ENCODE measurements around the gene NOC4L.

Gene NOC4L

DNA sequence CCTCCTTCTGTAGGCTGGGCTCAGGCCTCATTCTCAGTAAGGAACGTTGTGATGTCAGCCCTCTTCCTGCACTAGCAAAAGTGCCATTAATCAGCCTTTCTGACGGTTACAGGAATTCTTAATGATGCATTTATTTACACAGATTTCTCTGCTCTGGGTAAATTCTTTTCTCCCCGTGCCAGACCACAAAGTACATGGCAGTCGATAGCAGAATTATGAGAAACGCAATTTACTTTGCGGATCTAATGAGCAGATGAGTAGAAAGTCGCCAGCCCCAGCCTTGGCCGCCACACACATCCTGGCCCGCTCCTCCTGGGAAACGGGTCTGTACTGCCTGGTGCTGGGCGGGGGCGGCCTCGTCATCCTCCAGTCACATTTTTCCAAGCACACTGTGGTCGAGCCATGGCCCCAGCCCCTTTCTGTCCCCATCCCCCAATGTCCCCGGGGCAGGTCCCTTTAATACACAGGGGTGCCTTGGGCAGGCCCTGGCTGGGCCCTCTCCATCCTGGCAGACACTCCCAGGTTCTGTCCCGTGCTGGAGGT lies 25.9 kb downstream of the NOC4L start:
- no peak overlapping the region for H3K27ac Mint-ChIP-seq
- intact Hi-C loops (cut with micrococcal nuclease) = no loop called here
- H3K4me1 Mint-ChIP-seq (ENCODE audit: low read depth) = no peaks in the 10 kb centered on the region
- peaks cover 18% of the 10 kb centered on the region for H3K9me3 Mint-ChIP-seq
- no peak overlapping the region for H3K4me3 Mint-ChIP-seq
- H3K36me3 Mint-ChIP-seq (ENCODE audit: low read depth) = no peaks in the 10 kb centered on the region
- peaks cover 58% of the 10 kb centered on the region for H3K27me3 Mint-ChIP-seq

GRCh38 chr12:132170637-132171292 lies 26.5 kb downstream of the NOC4L start:
- Mint-ChIP-seq H3K4me1 (ENCODE audit: low read depth) (no peaks in the 10 kb centered on the region), H3K27ac (no peak overlapping the region), H3K36me3 (ENCODE audit: low read depth) (no peaks in the 10 kb centered on the region), H3K9me3 (peaks cover 17% of the 10 kb centered on the region), H3K27me3 (peaks cover 58% of the 10 kb centered on the region), H3K4me3 (no peak overlapping the region)
- intact Hi-C loops (cut with micrococcal nuclease) = no loop called here

- Mint-ChIP-seq H3K4me3 (no peak overlapping the region), H3K27me3 (peaks cover 58% of the 10 kb centered on the region), H3K27ac (no peak overlapping the region), H3K9me3 (peaks cover 10% of the 10 kb centered on the region), H3K4me1 (ENCODE audit: low read depth) (no peaks in the 10 kb centered on the region), H3K36me3 (ENCODE audit: low read depth) (no peaks in the 10 kb centered on the region)
- intact Hi-C loops (cut with micrococcal nuclease) = no loop called here
Measured at GRCh38 chr12:132171293-132171967, 27.2 kb downstream of the NOC4L start.

- Mint-ChIP-seq H3K27me3 (peaks cover 58% of the 10 kb centered on the region), H3K4me3 (no peak overlapping the region), H3K36me3 (ENCODE audit: low read depth) (no peaks in the 10 kb centered on the region), H3K4me1 (ENCODE audit: low read depth) (no peaks in the 10 kb centered on the region), H3K27ac (no peak overlapping the region), H3K9me3 (peaks cover 4% of the 10 kb centered on the region)
- intact Hi-C loops (cut with micrococcal nuclease) = no loop called here
Measured at GRCh38 chr12:132171968-132172521, 27.8 kb downstream of the NOC4L start.

- no peaks in the 10 kb centered on the region for H3K4me1 Mint-ChIP-seq (ENCODE audit: low read depth)
- intact Hi-C loops (cut with micrococcal nuclease) = no loop called here
- no peak overlapping the region for H3K4me3 Mint-ChIP-seq
- H3K9me3 Mint-ChIP-seq = no peaks in the 10 kb centered on the region
- no peak overlapping the region for H3K27ac Mint-ChIP-seq
- H3K27me3 Mint-ChIP-seq = peaks cover 52% of the 10 kb centered on the region
- H3K36me3 Mint-ChIP-seq (ENCODE audit: low read depth) = no peaks in the 10 kb centered on the region
Measured at GRCh38 chr12:132172619-132173018, 28.4 kb downstream of the NOC4L start.

- Mint-ChIP-seq H3K27me3 (peaks cover 45% of the 10 kb centered on the region), H3K27ac (no peak overlapping the region), H3K36me3 (ENCODE audit: low read depth) (no peaks in the 10 kb centered on the region), H3K9me3 (no peaks in the 10 kb centered on the region), H3K4me3 (no peak overlapping the region), H3K4me1 (ENCODE audit: low read depth) (peaks cover 1% of the 10 kb centered on the region)
- intact Hi-C loops (cut with micrococcal nuclease) = no loop called here
Measured at GRCh38 chr12:132173135-132174014, 29.1 kb downstream of the NOC4L start.

DNA sequence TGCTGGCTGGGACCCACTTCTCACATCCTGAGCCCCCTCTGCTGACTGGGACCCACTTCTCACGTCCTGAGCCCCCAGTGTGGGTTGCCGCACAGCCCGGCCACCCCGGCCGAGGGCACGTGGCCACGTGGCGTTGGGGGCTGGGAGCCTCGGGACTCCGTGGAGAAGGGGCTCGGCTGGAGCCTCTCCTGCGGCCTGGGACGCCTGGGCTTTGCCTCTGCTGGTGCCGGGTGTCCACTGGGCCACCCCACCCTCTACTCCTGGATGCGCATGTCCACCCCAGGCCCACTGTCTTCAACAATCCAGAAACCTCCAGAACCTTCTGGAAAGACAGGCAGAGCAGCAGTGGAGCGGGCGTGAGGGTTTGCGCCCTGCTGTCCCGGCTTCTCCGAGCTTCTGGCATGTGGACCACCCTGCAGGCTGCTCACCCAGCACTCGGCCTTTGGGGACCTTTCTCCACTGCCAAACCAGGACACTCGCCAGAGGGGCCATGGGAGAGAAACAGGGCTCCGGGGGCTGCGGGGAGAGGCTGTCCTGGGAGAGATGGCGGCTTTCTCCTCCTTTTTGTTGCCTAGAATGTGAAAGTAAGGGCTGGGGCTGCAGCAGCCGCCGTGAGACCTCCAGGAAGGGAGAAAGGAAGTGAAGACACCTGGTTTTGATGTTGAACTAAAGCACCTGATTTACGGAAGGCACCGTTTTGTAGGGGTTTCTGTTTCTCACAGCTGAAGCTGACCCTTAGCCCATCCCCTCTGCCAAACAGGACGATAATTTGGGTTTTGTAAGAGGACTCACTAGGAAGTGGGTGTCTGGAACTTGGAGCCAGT lies 30.0 kb downstream of the NOC4L start:
- peaks cover 46% of the 10 kb centered on the region for H3K27me3 Mint-ChIP-seq
- H3K36me3 Mint-ChIP-seq (ENCODE audit: low read depth) = no peaks in the 10 kb centered on the region
- H3K27ac Mint-ChIP-seq = no peak overlapping the region
- H3K9me3 Mint-ChIP-seq = no peaks in the 10 kb centered on the region
- H3K4me3 Mint-ChIP-seq = no peak overlapping the region
- intact Hi-C loops (cut with micrococcal nuclease) = no loop called here
- H3K4me1 Mint-ChIP-seq (ENCODE audit: low read depth) = peaks cover 9% of the 10 kb centered on the region

DNA sequence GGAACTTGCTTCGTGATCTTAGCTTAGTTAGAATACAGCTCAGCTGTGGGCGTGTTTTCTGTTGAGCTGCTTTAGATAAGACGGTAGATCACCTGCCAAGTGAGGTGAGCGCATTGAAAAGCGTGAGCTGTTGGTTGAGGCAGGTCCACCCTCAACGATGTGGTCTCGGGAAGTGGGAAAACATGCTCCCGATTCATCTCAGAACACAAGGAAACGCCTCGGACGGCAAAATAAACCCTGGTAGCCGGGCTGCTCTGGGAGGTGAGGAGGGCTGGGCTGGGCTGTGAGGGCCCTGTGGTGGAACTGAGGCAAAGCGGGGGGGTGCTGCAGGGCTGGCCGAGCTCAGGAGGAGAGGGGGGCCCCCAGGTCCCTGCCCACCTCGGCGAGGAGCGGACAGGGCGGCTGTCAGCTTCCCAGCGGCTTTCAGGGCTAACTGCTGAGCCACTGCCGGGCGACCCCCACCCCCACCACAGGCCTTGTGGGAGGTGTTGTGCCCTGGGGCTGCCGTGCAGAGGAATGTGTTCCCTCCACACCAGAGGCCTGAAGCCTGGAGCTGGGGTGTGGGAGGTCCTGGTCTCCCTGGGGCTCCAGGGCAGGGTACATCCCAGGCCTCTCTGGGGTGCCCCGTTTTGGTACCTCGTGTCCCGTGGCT lies 30.7 kb downstream of the NOC4L start:
- H3K36me3 Mint-ChIP-seq (ENCODE audit: low read depth) = no peaks in the 10 kb centered on the region
- no peak overlapping the region for H3K4me3 Mint-ChIP-seq
- H3K9me3 Mint-ChIP-seq = no peaks in the 10 kb centered on the region
- intact Hi-C loops (cut with micrococcal nuclease) = no loop called here
- H3K27ac Mint-ChIP-seq = no peak overlapping the region
- H3K4me1 Mint-ChIP-seq (ENCODE audit: low read depth) = peaks cover 9% of the 10 kb centered on the region
- H3K27me3 Mint-ChIP-seq = peaks cover 39% of the 10 kb centered on the region

- Mint-ChIP-seq H3K4me3 (no peak overlapping the region), H3K27ac (no peak overlapping the region), H3K4me1 (ENCODE audit: low read depth) (peaks cover 9% of the 10 kb centered on the region), H3K36me3 (ENCODE audit: low read depth) (no peaks in the 10 kb centered on the region), H3K9me3 (no peaks in the 10 kb centered on the region), H3K27me3 (peaks cover 34% of the 10 kb centered on the region)
- intact Hi-C loops (cut with micrococcal nuclease) = no loop called here
Measured at GRCh38 chr12:132175496-132176384, 31.5 kb downstream of the NOC4L start.

DNA sequence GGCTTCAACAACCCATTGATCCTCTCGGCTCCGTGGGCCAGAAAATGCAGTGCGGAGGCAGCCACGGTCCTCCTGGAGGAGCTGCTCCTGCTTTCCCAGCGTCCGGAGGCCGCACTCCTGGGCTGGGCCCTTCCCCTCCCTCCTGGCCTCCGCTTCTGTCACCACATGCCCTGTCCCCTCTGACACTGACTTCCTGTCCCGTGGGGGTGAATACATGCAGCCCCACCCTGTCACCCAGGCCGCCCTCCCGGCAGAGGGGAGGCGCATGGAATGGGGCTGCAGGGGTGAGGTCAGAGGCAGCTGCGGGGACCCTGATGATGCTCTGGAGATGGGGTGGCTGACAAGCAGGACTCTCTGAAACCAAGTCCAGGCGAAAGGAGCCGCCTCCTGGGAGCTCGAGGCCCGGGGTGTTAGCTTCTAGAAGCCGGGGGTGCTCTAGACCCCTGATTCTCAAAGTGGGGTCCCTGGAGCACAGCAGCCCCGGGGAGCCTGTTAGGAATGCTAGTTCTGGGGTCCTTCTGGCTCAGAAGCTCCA lies 32.2 kb downstream of the NOC4L start:
- no peaks in the 10 kb centered on the region for H3K36me3 Mint-ChIP-seq (ENCODE audit: low read depth)
- peaks cover 9% of the 10 kb centered on the region for H3K4me1 Mint-ChIP-seq (ENCODE audit: low read depth)
- intact Hi-C loops (cut with micrococcal nuclease) = no loop called here
- no peak overlapping the region for H3K27ac Mint-ChIP-seq
- peaks cover 32% of the 10 kb centered on the region for H3K27me3 Mint-ChIP-seq
- no peak overlapping the region for H3K4me3 Mint-ChIP-seq
- no peaks in the 10 kb centered on the region for H3K9me3 Mint-ChIP-seq

DNA sequence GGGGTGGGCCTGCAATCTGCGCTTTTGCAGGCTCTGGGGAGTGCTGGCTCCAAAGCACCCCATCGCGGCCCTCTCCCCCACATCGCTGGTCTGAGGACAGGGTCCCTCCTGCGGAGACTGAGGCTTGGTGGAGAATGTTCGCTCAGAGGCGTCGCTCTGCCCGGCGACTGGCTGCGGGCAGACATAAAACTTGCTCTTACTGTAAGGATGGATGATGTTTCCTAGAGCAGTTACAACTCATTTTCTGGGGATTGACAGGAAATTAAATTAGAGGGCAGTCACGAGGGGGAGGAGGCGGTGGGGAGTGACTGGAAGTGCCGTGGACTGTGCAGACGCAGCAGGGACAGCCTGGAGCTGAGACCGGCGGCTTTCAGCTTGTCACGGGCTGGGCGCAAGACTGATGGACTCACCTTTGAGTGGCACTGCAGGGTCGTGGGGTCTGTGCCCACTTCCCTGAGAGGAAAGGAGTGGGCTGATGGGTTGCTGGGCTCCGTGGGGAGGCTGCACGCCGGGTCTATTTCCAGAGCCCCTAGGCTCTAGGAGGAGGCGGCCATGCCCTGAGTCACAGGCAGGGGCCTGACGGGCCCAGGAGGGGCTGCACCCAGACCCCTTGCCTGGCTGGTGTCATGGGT lies 32.8 kb downstream of the NOC4L start:
- Mint-ChIP-seq H3K9me3 (no peaks in the 10 kb centered on the region), H3K27ac (no peak overlapping the region), H3K36me3 (ENCODE audit: low read depth) (no peaks in the 10 kb centered on the region), H3K4me1 (ENCODE audit: low read depth) (peaks cover 9% of the 10 kb centered on the region), H3K27me3 (peaks cover 28% of the 10 kb centered on the region), H3K4me3 (no peak overlapping the region)
- intact Hi-C loops (cut with micrococcal nuclease) = no loop called here

Measured in dendritic cell treated with granulocyte-macrophage colony-stimulating factor and Interleukin-4, amounts not matched to agents 40 ng/mL and 50 ng/mL, for 4 days (primary cell).